H1 (cell line): Measurements from ENCODE around the gene NSG2. TPM values are rescaled to one million over a fixed set of nuclear protein-coding genes. Genes with fewer than 3 reads are reported as not detected.

ENCODE experiments used
- CTCF ChIA-PET: fragments of 300-600 bp; sonication (Branson Sonifier 250); formaldehyde crosslinking; loops from one replicate; lab custom pipeline; 2021; ENCODE audit not compliant: partially characterized antibody; lab: Charles Lee
- POLR2A ChIA-PET: fragments of 300-600 bp; sonication (Branson Sonifier 250); formaldehyde crosslinking; loops from one replicate; lab custom pipeline; 2021; ENCODE audit warnings: inconsistent platforms; ENCODE audit not compliant: partially characterized antibody; lab: Charles Lee
- DNase-seq, 2 experiments: peaks; one replicate each; pipeline versions ENCODE4 v3.0.0 to v3.0.0-alpha.2; 2010 to 2022; ENCODE audit warnings: low spot score in 2 of 2, low read depth in 1 of 2, mixed read lengths in 1 of 2
- FAIRE-seq: peaks from 2 replicates; lab custom pipeline; 2011; peaks lifted over from hg19 to GRCh38; lab: Jason Lieb, UNC
- H2AFZ ChIP-seq: 2 replicates; pipeline ENCODE4 v1.8.1; 2012; ENCODE audit warnings: low read length, inconsistent platforms
- H2AK5ac ChIP-seq: 2 replicates; pipeline ENCODE4 v1.6.1; 2013; ENCODE audit warnings: low read depth, low read length
- H2BK120ac ChIP-seq: replicated peaks from 2 replicates; pipeline ENCODE3; 2013; ENCODE audit warnings: low read depth, low read length, inconsistent platforms
- H2BK12ac ChIP-seq: 2 replicates; pipeline ENCODE4 v1.6.1; 2013; ENCODE audit warnings: low read depth, low read length
- H2BK15ac ChIP-seq: 2 replicates; pipeline ENCODE4 v1.6.1; 2013; ENCODE audit warnings: low read length
- H2BK20ac ChIP-seq: 2 replicates; pipeline ENCODE4 v1.6.1; 2013; ENCODE audit warnings: low read length
- H2BK5ac ChIP-seq: 2 replicates; pipeline ENCODE4 v1.6.1; 2013; ENCODE audit warnings: low read depth, low read length
- H3K14ac ChIP-seq: 2 replicates; pipeline ENCODE4 v1.6.1; 2013; ENCODE audit warnings: inconsistent platforms; ENCODE audit not compliant: insufficient read length
- H3K18ac ChIP-seq: 2 replicates; pipeline ENCODE4 v1.6.1; 2013; ENCODE audit warnings: low read length; ENCODE audit errors: extremely low read depth
- H3K23ac ChIP-seq: 2 replicates; pipeline ENCODE4 v1.6.1; 2013; ENCODE audit warnings: inconsistent platforms; ENCODE audit not compliant: insufficient read length
- H3K23me2 ChIP-seq: 2 replicates; pipeline ENCODE4 v1.6.1; 2013; ENCODE audit warnings: low read depth, low read length
- H3K27ac ChIP-seq: 2 replicates; pipeline ENCODE4 v1.6.1; 2011; ENCODE audit warnings: low read depth, low read length, inconsistent platforms
- H3K27me3 ChIP-seq, 4 experiments: replicated peaks in 1 of 4; 1 replicate in 1 of 4; 2 replicates in 3 of 4; pipeline versions ENCODE4 v1.6.1 to v1.8.1; 2011 to 2013; ENCODE audit warnings: low read length in 3 of 4, mild to moderate bottlenecking in 3 of 4, inconsistent platforms in 2 of 4, mixed read lengths in 2 of 4, moderate library complexity in 1 of 4; ENCODE audit not compliant: control insufficient read depth in 3 of 4, insufficient read depth in 3 of 4; ENCODE audit errors: extremely low read depth in 1 of 4
- H3K36me3 ChIP-seq, 4 experiments: 2 replicates each; pipeline versions ENCODE4 v1.6.1 to v1.8.1; 2011 to 2013; ENCODE audit warnings: mild to moderate bottlenecking in 4 of 4, low read length in 3 of 4, moderate library complexity in 2 of 4, control low read depth in 1 of 4, inconsistent platforms in 1 of 4; ENCODE audit not compliant: insufficient read depth in 4 of 4, control insufficient read depth in 2 of 4
- H3K4ac ChIP-seq: replicated peaks from 2 replicates; pipeline ENCODE3; 2013; ENCODE audit warnings: low read length, low read depth, mixed read lengths, inconsistent platforms; ENCODE audit not compliant: insufficient read length
- H3K4me1 ChIP-seq, 4 experiments: replicated peaks in 1 of 4; 1 replicate in 1 of 4; 2 replicates in 3 of 4; pipeline versions ENCODE4 v1.6.1 to v1.8.1; 2011 to 2013; ENCODE audit warnings: low read length in 3 of 4, inconsistent platforms in 2 of 4, mixed read lengths in 1 of 4; ENCODE audit not compliant: insufficient read depth in 4 of 4, control insufficient read depth in 3 of 4
- H3K4me2 ChIP-seq, 2 experiments: 2 replicates each; pipeline versions ENCODE4 v1.6.1 to v1.8.1; 2011 to 2013; ENCODE audit warnings: low read depth in 2 of 2, low read length in 2 of 2, control low read depth in 1 of 2, inconsistent platforms in 1 of 2, mild to moderate bottlenecking in 1 of 2; ENCODE audit not compliant: insufficient read depth in 1 of 2
- H3K4me3 ChIP-seq, 4 experiments: fragments of 200-600, 300-600 bp in 1 of 4; sonication (generic), shearing (Covaris generic), sonication (Bioruptor Twin) in 1 of 4; 2 replicates each; pipeline versions ENCODE4 v1.5.1 to v1.8.1; 2011 to 2016; ENCODE audit warnings: low read length in 4 of 4, low read depth in 3 of 4, control low read depth in 2 of 4, inconsistent platforms in 2 of 4, mild to moderate bottlenecking in 2 of 4, mixed read lengths in 1 of 4, moderate library complexity in 1 of 4; ENCODE audit not compliant: insufficient read depth in 2 of 4; ENCODE audit errors: extremely low read depth in 1 of 4
- H3K56ac ChIP-seq: replicated peaks from 2 replicates; pipeline ENCODE3; 2013; ENCODE audit warnings: low read depth, mild to moderate bottlenecking, mixed read lengths, low read length, inconsistent platforms; ENCODE audit not compliant: insufficient read length
- H3K79me1 ChIP-seq: 2 replicates; pipeline ENCODE4 v1.6.1; 2013; ENCODE audit warnings: low read depth, low read length, control low read depth
- H3K79me2 ChIP-seq, 2 experiments: 2 replicates each; pipeline versions ENCODE4 v1.6.1 to v1.8.1; 2012 to 2013; ENCODE audit warnings: low read length in 2 of 2, mild to moderate bottlenecking in 2 of 2, inconsistent platforms in 1 of 2; ENCODE audit not compliant: insufficient read depth in 2 of 2, control insufficient read depth in 1 of 2
- H3K9ac ChIP-seq, 4 experiments: replicated peaks in 1 of 4; 1 replicate in 1 of 4; 2 replicates in 3 of 4; pipeline versions ENCODE4 v1.6.1 to v1.8.1; 2011 to 2013; ENCODE audit warnings: low read depth in 3 of 4, low read length in 3 of 4, control low read depth in 2 of 4, mild to moderate bottlenecking in 2 of 4, moderate library complexity in 2 of 4, inconsistent platforms in 1 of 4; ENCODE audit errors: extremely low read depth in 1 of 4
- H3K9me3 ChIP-seq, 2 experiments: 2 replicates each; pipeline versions ENCODE4 v1.6.1 to v1.8.1; 2012 to 2013; ENCODE audit warnings: mild to moderate bottlenecking in 2 of 2, moderate library complexity in 2 of 2, control low read depth in 1 of 2, inconsistent platforms in 1 of 2, low read depth in 1 of 2, low read length in 1 of 2, mixed read lengths in 1 of 2; ENCODE audit not compliant: insufficient read depth in 2 of 2
- H4K20me1 ChIP-seq, 2 experiments: replicated peaks in 1 of 2; 2 replicates each; pipeline versions ENCODE3 to v1.8.1; 2011 to 2013; ENCODE audit warnings: inconsistent platforms in 2 of 2, low read length in 2 of 2, mild to moderate bottlenecking in 1 of 2; ENCODE audit not compliant: insufficient read depth in 2 of 2, control insufficient read depth in 1 of 2
- H4K5ac ChIP-seq: 2 replicates; pipeline ENCODE4 v1.6.1; 2013; ENCODE audit warnings: low read length, low read depth, mixed read lengths, inconsistent platforms; ENCODE audit not compliant: insufficient read length
- H4K8ac ChIP-seq: 2 replicates; pipeline ENCODE4 v1.8.0; 2013; ENCODE audit warnings: mild to moderate bottlenecking, moderate library complexity, low read length, inconsistent platforms; ENCODE audit not compliant: insufficient read depth; ENCODE audit errors: extremely low read depth
- H4K91ac ChIP-seq: replicated peaks from 2 replicates; pipeline ENCODE3; 2013; ENCODE audit warnings: low read length, mixed read lengths, inconsistent platforms; ENCODE audit not compliant: insufficient read length
- CHD2 ChIP-seq: IDR thresholded peaks from 2 replicates; pipeline ENCODE4 v1.6.1; 2012; ENCODE audit warnings: low read length, improper control_type of control experiment
- PHF8 ChIP-seq: fragments of 200-600 bp; sonication (generic); conservative IDR thresholded peaks from 2 replicates; pipeline ENCODE4 v1.7.1; 2012; ENCODE audit warnings: low read depth, mild to moderate bottlenecking, inconsistent platforms, low read length, moderate library complexity
- POLR2A ChIP-seq, 2 experiments: IDR thresholded peaks; 1 replicate in 1 of 2; 2 replicates in 1 of 2; pipeline ENCODE4 v1.6.1; 2011; ENCODE audit warnings: low read depth in 2 of 2, low read length in 2 of 2, mild to moderate bottlenecking in 2 of 2; ENCODE audit errors: control extremely low read depth in 1 of 2
- WGBS, 2 experiments: shearing (Covaris generic) in 1 of 2; methylation state at CpG; one replicate each; pipeline versions ENCODE4 v1.1.6 to v1.1.7; 2013 to 2015; ENCODE audit warnings: low lambda C conversion rate in 2 of 2, mixed read lengths in 2 of 2, inconsistent platforms in 1 of 2, low coverage in 1 of 2, missing lambda C conversion rate in 1 of 2; ENCODE audit not compliant: insufficient replicate concordance in 2 of 2, insufficient coverage in 1 of 2, insufficient read length in 1 of 2; ENCODE audit errors: extremely low coverage in 1 of 2, missing lambda C conversion rate in 1 of 2; 5-methylcytosine and 5-hydroxymethylcytosine counted together
- polyA plus RNA-seq, 7 experiments: library from polyadenylated mRNA; depleted of rRNA in 3 of 7; stranded (reverse) in 5 of 7; unstranded in 2 of 7; fragments of >200 nt in 5 of 7; fragments of 200-250 nt in 2 of 7; gene quantifications; 1 replicate in 5 of 7; 2 replicates in 1 of 7; 4 replicates in 1 of 7; pipeline versions ENCODE4 v1.2.1 to v1.2.3, GENCODE V29; 2011 to 2013; ENCODE audit warnings: missing spikeins in 2 of 7, mixed read lengths in 2 of 7
- total RNA-seq: library from RNA; stranded (reverse); fragmentation: NEBNext Ultra II Directional; extraction: Animal tissue kit (Norgen Biotek cat#: 25700); gene quantifications from 2 replicates; pipeline ENCODE4 v1.2.1, GENCODE V29; 2021
- TF ChIP-seq, protein P1 (sequence below): IDR thresholded peaks from 2 replicates; pipeline ENCODE4 v1.6.1; 2012; ENCODE audit warnings: inconsistent platforms

The NSG2 gene
- total and polyA plus RNA-seq, 2 of the 8 experiments (the other 6 are each of a cell fraction or from before 2014, with no cell fraction given): 0.56 to 0.78 TPM

DNA sequence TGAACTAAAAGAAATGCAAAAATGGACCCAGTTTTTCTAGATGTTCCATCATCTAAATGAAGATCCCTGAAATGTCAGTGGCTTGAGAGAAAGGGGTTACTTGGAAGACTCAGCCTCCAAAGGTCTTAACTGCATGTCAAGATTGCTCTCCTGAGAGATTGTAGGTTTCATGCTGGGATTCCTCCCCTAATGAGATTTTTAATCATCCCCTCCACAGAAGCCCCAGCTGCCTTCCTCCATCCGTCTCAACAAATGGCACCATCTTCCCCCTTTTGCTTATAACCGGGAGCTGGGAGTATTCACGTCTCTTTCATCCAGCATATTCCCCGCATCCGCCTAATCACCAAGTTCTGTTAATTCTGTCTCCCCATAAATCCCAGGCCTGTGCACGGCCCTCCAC, 104.5 kb downstream of the NSG2 start:
- Histone ChIP-seq H2BK12ac (no peak overlapping the region), H3K4me2 (no peak overlapping the region), H4K20me1 (no peaks in the 10 kb centered on the region), H3K18ac (no peak overlapping the region), H3K9ac (no peak overlapping the region), H2BK15ac (no peak overlapping the region), H2BK5ac (no peak overlapping the region), H2BK20ac (no peak overlapping the region), H3K4me3 (no peak overlapping the region), H3K79me2 (no peaks in the 10 kb centered on the region), H3K27ac (no peak overlapping the region), H3K23ac (no peak overlapping the region), H3K4me1 (no peaks in the 10 kb centered on the region), H3K9me3 (peaks cover 0 to 2% of the 10 kb centered on the region in 2 experiments; a peak in 1 of 4 replicates), H4K5ac (no peak overlapping the region), H3K56ac (no peak overlapping the region), H2BK120ac (no peak overlapping the region), H3K14ac (no peak overlapping the region), H3K79me1 (no peaks in the 10 kb centered on the region), H3K23me2 (peaks cover 3% of the 10 kb centered on the region; the same call in 1 of the 2 replicates), H4K91ac (no peak overlapping the region), H4K8ac (no peak overlapping the region), H2AFZ (no peak overlapping the region), H3K27me3 (peaks cover 0 to 3% (median 0%) of the 10 kb centered on the region in 4 experiments; a peak in 1 of 7 replicates), H2AK5ac (no peak overlapping the region), H3K4ac (no peak overlapping the region), H3K36me3 (no peaks in the 10 kb centered on the region)
- FAIRE-seq: no peak
- WGBS, 2 experiments: 92% methylated on average over 6 of the region's 6 CpGs; no CpG with 5 or more reads in 1 of the 2 experiments
- ChIA-PET CTCF (interaction anchor here (0.9 to 1.8 kb wide), 2 partner anchors 10 to 12 kb away, joined by 3 to 4 read pairs; no protein-coding TSS in a partner anchor), POLR2A (no interaction called here)
- TF ChIP-seq, protein P1, sequence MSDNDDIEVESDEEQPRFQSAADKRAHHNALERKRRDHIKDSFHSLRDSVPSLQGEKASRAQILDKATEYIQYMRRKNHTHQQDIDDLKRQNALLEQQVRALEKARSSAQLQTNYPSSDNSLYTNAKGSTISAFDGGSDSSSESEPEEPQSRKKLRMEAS: no peak
- TF ChIP-seq PHF8 (no peak), CHD2 (no peak), POLR2A (IDR thresholded peaks at IDR 0.05; ENCODE audit: control extremely low read depth in 1 of 2, low read depth in 2 of 2, low read length in 2 of 2) (no peak)
- DNase-seq: no peak
